Activated effector memory CD4-positive, alpha-beta T cell treated with anti-CD3 and anti-CD28 coated beads, Interleukin-2, amount 50 U/mL, for 16 hours (primary cell): ENCODE data around the gene LRRC40.
"Not testable (repeated sequence)": the region's sequence is repeated elsewhere in the genome, so short reads cannot be mapped to it uniquely, and the experiment has no call there.

Experiments
- DNase-seq: peaks from one replicate; pipeline ENCODE4 v3.0.0-alpha.2; 2020

The LRRC40 gene

DNA sequence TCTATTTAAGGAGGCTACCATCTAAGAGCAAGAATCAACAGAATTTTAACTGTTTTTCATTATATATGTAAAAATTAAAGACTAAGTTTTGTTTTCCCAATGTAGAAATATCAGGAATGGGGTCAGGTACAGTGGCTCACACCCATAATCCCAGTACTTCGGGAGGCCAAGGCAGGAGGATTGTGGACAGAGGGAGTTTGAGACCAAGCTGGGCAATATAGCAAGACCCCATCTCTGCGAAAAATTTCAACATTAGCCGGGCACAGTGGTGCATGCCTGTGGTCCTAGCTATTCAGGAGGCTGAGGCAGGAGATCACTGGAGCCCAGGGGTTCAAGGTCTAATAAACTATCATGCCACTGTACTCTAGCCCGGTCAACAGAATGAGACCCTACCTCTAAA lies 5.3 kb downstream of the LRRC40 start:
- no peak for DNase-seq

DNA sequence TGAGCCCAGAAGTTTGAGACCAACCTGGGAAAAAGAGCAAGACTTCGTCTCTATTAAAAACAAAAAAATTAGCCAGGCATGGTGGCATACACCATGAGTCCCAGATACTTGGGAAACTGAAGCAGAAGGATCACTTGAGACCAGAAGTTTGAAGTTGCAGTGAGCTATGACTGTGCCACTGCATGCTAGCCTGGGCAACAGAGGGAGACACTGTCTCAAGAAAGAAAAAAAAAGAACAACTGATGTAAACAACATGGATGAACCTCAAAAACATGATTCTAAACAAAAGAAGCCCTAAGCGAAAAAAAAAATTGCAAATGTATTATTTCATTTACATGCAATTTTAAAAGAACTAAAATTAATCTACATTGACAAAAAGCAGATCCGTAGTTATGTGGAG lies 9.0 kb downstream of the LRRC40 start:
- DNase-seq: no peak

DNA sequence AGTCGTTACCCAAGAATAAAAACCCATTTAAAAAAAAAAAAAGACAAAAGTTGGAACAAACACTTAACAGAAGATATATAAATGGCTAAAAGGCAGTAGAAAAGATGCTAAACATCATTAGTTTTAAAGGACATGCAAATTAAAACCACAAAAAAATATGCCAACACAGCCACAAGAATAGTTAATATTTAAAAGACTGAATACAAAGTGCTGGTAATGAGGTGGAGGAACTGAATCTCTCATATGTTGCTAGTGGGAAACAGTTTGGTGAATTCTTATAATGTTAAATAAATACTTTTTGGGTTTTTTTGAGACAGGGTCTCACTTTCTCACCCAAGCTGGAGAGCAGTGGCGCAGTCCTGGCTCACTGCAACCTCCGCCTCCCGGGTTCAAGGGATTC lies 10.0 kb downstream of the LRRC40 start:
- no peak for DNase-seq

DNA sequence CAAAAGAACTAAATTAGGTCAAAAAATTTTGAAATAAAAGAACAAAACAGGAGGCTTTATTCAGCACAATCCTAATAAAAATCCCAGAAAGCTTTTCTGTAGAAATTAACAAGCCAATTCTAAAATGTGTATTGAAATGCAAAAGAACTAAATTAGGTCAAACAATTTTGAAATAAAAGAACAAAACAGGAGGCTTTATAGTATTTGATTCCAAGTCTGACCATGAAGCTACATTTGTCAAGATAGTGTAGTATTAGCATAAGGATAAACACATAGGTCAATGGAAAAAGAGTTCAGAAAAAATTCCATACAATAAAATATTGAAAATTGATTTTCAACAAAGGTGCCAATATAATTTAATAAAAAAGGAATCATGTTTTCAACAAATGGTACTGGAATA lies 10.8 kb downstream of the LRRC40 start:
- DNase-seq: no peak

DNA sequence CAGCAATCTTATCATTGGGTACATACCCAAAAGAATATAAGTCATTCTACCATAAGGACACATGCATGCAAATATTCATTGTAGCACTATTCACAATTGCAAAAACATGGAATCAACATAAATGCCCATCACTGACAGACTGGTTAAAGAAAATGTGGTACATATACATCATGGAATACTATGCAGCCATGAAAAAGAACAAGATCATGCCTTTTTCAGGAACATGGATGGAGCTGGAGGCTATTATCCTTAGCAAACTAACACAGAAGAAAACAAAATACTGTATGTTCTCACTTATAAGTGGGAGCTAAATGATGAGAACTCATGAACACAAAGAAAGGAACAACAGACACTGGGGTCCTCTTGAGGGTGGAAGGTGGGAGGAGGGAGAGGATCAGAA lies 12.9 kb downstream of the LRRC40 start:
- DNase-seq: not testable (repeated sequence)

DNA sequence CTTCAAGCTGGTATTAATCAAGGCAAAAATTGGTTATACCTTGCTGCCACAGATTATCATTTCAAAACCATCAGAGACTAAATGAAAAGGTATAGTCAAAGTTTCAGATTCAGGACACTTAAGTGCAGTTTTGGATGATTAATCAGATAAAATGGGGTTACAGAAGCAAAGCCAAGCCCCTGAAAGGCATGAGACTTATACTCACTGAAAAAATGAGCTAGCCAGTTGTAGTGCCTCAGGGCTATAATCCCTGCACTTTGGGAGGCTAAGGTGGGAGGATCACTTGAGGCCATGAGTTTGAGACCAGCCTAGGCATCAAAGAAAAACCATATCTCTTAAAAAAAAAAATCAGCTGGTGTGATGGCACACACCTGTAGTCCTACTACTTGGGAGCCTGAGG lies 15.2 kb downstream of the LRRC40 start:
- no peak for DNase-seq

DNA sequence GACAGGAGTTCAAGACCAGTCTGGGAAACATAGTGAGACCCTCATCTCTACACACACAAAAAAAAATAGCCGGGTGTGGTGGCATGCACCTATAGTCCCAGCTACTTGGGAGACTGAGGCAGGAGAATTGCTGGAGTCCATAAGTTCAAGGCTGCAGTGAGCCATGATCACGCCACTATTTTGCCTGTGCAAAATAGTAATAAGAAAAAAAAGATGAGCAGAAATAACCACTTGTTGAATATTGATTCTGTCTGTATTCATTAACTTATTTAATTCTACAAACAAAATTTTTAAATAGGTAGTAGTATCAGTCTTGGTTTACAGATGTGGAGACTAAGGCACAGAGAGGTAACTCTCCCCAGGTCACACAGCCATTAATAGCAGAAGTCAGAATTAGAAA lies 16.9 kb downstream of the LRRC40 start:
- no peak for DNase-seq

DNA sequence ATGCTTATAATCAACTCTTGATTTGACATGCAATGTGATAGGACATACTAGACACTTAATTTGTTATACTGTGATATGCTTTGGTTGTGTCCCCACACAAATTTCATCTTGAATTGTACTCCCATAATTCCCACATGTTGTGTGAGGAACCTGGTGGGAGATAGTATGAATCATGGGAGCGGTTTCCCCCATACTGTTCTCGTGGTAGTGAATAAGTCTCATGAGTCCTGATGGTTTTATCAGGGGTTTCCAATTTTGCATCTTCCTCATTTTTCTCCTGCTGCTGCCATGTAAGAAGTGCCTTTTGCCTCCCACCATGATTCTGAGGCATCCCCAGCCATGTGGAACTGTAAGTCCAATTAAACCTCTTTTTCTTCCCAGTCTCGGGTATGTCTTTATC lies 20.2 kb downstream of the LRRC40 start:
- not testable (repeated sequence) for DNase-seq

DNA sequence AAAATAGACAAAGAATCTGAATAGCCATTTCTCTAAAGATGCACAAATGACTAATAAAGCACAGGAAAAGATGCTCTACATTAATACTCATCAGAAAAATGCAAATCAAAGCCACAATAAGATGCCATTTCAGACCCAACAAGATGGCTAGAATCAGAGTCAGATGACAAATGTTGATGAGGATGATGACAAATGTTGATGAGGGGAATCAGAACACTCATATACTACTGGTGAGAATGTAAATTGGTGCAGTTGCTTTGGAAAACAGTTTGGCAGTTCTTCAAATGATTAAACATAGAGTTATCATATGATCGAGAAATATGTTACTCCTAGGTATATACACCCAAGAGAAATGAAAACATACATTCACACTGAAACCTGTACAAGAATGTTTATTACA lies 33.9 kb downstream of the LRRC40 start:
- DNase-seq: no peak

DNA sequence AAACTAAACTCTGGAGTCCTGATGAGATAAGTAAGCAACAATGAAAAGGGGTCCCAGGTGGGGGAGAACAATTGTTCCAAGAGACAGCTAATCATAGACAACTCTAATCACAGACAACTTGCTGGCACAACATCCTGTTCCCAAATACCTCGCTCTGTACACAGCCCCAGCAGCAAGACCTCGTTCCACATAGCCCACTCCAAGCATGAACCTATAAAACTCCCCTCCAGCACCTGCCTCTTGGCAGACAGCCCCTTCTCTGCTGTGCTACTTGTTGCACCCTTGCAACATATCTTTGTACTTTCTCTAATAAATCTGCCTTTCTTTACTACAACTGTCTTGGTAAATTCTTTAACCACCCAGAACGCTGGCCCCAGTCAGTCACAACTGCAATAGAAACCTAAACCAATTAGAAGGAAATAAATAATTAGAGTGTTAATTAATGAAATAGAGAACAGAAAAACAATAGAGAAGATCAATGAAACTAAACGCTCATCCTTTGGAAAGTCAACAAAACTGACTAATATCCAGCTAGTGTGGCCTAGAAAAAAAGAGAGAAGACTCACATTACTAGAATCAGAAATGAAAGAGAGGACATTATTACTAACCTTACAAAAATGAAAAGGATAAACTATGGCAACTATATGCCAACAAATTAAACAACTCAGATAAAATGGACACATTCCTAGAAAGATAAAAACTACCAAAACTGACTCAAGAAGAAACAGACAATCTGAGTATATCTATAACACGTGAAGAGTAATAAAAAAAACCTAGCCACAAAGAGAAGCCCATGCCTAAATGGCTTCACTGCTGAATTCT lies 36.1 kb downstream of the LRRC40 start:
- DNase-seq: no peak

DNA sequence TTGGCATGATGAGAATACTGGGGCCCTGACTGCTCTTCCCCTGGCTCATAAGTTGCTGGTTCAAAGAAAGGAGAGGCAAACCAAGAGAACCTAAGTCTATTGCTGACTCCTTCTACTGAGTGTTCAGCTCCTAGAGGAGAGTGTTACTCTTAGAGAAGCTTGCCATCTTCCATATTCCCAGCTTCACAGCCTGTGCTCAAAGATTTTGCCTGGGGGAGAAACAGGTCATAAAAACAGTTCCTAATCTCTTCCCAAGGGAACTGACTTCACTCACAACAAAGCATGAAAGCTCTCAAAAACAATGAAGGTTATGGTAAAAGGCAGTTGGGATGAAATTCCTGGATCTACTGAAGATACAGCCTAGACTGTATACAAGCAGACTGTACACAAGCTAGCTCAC lies 37.1 kb downstream of the LRRC40 start:
- no peak for DNase-seq

DNA sequence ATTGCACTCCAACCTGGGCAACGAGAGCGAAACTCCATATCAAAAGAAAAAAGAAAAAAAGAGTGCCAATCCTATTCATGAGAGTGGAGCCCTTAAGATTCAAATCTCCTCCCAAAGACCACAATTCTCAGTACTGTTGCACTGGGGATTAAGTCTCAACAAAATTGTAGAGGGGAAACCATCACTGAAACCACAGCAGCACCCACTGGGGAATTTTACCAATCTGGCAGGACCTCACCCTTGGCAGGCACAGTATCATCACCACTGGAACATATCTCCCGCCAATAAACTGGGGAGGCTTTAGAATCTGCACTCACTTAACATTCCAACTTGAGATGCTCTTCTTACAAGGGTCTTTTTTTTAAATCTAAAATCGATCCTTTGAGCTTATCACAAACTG lies 41.0 kb downstream of the LRRC40 start:
- no peak for DNase-seq

DNA sequence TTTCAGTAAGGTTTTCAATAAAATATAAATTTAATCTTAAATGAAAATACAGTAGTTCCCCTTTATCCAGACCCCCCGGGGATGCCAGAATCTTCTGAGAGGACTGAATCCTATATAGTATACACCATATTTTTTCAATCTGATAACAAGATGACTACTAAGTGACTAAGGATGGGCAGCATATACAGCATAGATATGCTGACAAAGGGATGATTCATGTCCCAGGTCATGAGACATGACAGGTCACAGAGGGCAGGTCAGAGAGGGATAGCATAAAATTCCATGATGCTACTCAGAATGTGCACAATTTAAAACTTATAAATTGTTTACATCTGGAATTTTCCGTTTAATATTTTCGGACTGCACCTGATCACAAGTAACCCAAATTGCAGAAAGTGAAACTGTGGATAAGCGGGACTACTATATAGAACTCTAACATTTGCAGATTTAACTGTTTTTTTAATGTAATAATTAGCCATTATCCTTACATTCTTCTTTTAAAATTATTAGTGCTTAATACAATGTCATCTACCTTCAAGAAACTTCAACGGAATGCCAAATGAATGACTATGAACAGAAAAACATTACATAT lies 48.8 kb downstream of the LRRC40 start:
- DNase-seq: no peak

DNA sequence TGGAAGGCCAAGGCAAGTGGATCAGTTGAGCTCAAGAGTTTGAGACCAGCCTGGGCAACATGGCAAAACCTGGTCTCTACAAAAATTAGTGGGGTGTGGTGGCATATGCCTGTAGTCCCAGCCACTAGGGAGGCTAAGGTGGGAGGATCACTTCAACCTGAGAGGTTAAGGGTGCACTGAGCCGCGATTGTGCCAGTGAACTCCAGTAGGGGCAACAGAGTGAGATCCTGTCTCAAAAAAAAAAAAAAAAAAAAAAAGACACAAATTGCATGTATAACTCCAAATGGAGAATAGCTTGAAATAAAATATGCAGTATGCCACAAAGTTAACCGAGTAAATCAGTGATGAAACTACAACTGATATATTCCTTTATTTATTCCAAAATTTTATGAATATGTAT lies 51.6 kb downstream of the LRRC40 start:
- no peak for DNase-seq

DNA sequence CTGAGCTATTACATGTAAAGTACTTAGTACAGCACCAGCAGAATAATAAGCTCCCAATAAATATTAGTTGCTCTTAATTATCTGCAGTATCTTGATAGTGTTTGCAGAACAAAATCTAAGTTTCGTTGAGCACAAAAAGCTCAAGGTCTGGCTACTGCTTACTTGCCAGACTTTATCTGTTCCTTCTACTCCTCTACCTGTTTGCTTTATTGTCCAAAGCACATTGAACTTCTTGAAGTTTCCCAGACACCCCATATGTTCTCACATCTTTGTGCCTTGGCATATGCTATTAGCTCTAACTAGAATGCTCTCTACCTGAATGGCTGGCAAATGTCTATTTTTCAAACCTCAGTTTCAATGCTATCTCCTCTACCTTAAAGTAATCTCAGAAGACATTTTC lies 54.9 kb downstream of the LRRC40 start:
- DNase-seq: no peak

DNA sequence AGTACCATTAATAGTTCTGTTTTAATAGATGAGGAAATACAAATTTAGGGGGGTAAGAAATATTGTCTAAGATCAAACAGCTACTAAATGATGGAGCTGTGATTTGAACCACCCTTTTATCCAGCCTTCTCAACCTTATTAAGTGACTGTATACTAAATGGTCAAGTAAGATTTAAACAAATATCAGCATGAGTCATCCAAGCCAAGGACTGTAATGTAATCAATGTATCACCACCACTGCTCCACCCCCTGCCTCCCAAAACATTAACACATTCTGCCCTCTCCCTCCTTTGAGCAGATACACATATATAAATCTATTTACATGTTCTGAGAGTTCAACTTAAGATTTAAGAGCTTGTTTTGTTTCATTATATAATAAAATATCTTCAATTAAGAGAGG lies 58.9 kb downstream of the LRRC40 start:
- no peak for DNase-seq

DNA sequence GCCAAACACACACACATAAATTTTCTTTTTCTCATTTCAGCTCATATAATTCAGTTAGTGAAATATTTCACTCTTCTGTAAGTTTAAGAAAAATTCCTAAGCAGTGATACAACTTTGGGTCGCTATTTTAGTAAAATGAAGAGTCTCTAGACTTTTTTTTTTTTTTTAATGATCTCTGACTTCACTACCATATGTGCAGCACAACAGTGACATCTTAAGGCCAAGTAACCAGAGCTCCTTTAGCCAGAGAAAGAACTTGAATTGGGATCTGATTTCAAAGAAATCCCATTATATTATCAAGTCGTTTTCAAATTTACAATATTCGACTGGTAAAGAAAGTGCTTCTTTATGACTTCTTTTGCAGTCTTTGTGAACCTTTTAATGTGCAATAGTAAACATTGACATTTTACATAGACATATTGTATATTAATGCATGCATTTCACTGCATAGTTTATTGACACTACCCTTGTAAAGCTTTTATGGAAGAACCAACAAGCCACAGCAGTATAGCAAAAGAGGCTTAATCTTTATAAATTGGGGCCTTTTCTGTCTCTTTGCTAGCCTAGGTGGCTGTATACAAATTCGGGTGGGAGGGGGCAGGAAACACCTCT lies 62.2 kb downstream of the LRRC40 start:
- DNase-seq: no peak

DNA sequence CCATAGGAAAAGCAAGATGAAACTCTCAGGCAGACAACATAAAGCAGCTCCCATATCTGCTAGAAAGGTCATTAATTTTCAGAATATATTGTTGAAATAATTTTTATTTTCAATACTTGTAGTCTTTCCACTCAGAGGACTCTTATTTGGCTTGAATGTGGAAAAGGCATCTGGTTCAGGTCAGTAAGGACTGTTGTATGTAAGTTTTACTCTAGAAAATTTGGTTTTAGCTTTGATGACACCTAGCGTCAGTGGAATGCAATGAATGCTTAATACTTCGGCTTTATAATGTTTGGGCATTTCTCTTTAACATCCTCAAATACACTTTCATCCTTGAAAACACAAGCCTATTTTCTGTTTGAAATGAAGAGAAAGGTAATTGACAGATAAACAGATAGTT lies 63.3 kb downstream of the LRRC40 start:
- no peak for DNase-seq

DNA sequence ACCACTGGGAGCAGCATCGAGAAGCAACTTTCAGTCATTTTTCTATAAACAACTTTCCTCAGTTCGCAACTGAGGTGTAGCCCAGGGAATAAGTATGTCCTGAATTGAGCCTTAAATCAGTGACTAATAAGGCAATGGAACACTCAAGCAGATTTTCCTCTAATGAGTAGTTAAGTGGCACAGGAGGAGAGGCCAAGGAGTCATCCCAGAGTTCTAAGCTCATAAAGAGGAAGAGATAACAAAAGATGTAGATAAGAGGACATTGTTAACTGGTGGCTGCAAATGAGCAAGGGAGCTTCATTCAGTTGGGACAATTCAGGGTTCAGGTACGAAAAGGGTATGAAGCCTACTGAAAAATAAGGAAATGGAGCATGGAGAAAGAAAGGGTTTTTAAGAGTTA lies 64.5 kb downstream of the LRRC40 start:
- no peak for DNase-seq

DNA sequence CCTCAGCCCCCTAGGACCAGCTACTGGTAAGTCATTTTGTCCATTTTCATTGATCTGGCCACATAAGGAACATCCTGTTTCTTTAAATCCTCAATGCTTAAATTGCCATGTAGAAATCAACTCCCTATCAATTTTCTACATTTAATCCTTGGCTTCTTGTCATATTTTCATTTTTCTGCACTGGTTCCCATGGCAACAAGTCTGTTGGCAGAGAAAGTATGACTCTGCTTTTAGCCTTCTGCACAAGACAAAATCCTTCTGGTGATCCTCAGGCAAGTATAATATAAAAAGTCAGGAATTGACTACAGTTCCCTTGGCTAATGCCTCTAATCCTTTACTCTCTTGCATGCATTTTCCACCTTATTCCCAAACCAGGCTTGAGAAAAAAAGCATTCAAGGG lies 65.0 kb downstream of the LRRC40 start:
- DNase-seq: no peak

DNA sequence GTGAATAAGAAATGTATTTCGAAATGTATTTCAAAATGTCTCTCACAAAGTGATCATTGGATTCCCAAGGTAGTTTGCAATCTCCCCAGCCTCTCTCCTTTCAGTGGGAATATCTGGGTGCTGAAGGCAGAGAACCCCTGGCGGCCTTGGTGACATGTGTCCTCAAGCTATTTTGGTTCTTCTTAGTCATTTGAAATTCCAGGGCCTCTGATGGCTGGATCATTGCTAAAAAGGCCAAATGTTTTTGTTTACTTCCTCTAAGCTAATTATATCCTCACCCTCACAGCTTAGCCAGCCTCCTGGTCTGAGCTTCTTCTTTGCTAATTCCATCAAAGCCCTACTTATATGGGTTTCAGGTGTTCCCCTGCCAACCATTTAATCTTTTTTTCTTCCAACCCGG lies 71.2 kb downstream of the LRRC40 start:
- no peak for DNase-seq

DNA sequence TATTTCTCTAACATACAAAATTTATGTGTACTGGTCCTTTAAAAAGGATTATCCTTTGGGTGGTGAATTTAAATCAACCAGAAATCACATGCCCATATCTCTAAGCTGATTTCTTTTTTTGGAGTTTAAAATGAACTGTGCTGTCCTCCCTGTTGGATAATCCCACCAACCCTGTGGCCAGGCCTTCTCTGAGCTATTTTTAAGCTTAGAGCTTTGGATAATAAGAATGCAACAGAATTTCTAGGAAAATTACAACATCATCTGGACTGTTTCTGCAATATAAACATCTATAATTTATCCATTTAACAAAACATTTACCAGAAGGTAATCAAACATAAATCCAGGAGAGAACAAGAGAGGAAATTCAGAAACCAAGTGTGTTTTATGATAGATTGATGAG lies 88.3 kb downstream of the LRRC40 start:
- DNase-seq: no peak

DNA sequence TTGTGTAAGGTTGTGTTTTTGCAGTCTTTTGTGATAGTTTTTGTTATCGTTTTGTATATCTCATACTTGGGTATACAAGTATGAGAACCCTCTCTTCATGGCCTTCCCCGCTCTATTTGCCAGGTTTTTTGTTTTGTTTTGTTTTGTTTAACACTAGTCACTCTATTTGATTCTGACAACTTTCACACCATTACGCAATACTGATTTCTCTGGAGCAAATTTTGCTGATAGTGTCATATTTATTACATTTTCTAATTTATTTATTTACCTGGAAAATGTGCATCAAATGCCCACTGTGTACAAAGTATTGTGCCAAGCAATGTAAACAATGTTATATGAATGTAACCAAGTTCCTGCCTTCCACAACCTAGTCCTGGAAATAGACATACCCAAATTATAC lies 90.1 kb downstream of the LRRC40 start:
- no peak for DNase-seq

DNA sequence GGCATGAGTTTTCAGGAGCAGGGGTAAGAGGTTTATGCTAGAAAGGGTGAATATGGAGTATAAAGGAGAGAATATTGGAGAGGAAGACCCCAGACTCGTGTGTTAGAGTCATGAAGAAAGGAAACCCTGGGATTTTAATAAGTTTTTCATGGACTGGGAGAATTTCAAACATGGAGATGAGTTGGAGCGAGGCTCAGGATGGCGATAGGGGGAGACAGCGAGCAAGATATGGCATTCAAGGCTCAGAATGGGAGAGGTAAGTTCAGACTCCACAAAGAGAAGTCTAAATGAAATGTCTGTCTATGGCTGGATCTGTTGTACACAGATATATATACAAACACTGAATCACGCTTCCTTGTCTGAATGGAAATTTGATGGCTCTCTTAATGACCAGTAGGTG lies 92.5 kb downstream of the LRRC40 start:
- no peak for DNase-seq

DNA sequence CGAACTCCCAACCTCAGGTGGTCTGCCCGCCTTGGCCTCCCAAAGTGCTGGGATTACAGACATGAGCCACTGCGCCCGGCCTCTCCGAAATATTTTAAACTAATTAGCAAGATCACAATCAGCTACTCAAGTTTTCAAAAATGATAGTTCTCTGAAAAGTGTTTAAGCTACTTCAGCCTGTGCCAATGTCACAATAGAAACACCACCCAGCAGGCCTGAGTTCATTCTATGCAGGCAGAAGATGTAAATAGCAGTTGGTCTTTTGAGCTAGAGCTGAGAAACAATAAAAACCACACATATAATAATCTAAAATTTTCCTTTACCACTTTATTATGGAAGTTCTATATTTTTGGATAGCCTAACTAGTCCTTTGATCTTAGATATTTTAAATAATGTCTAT lies 96.1 kb downstream of the LRRC40 start:
- no peak for DNase-seq
